Loucy (cell line): ENCODE results near the gene HIVEP1.
A peak's percentile ranks its signal among the peaks of the same experiment; 100 is the strongest.
"Not testable (repeated sequence)": the region's sequence is repeated elsewhere in the genome, so short reads cannot be mapped to it uniquely, and the experiment has no call there.

Source experiments
- H2AFZ ChIP-seq: fragments of 200-600 bp; sonication (generic); 2 replicates; pipeline ENCODE4 v1.6.0; 2016; ENCODE audit warnings: antibody characterized with exemption, mild to moderate bottlenecking, low read length, moderate library complexity
- H3F3A ChIP-seq: fragments of 200-600 bp; 2 replicates; pipeline ENCODE4 v1.6.0; 2016; ENCODE audit warnings: antibody characterized with exemption, low read depth, mild to moderate bottlenecking
- H3K27me3 ChIP-seq: fragments of 200-600 bp; sonication (generic); 2 replicates; pipeline ENCODE4 v1.6.1; 2014; ENCODE audit warnings: low read length, mild to moderate bottlenecking; ENCODE audit not compliant: insufficient read depth, poor library complexity, severe bottlenecking
- H3K36me3 ChIP-seq: fragments of 200-600 bp; sonication (generic); 2 replicates; pipeline ENCODE4 v1.6.1; 2016; ENCODE audit warnings: low read length; ENCODE audit not compliant: insufficient read depth
- H3K4me1 ChIP-seq: fragments of 200-600 bp; sonication (generic); 2 replicates; pipeline ENCODE4 v1.5.1; 2014; ENCODE audit warnings: low read length, mild to moderate bottlenecking; ENCODE audit not compliant: insufficient read depth, poor library complexity, severe bottlenecking
- H3K4me2 ChIP-seq: fragments of 200-600 bp; sonication (generic); 2 replicates; pipeline ENCODE4 v1.6.0; 2014; ENCODE audit warnings: antibody characterized with exemption, low read length, low read depth, mild to moderate bottlenecking; ENCODE audit not compliant: poor library complexity, severe bottlenecking
- H3K4me3 ChIP-seq: fragments of 200-600 bp; sonication (generic); 2 replicates; pipeline ENCODE4 v1.5.1; 2014; ENCODE audit warnings: low read length, mild to moderate bottlenecking, mixed read lengths; ENCODE audit not compliant: poor library complexity, severe bottlenecking
- H3K79me2 ChIP-seq: fragments of 200-600 bp; sonication (generic); 2 replicates; pipeline ENCODE4 v1.6.1; 2014; ENCODE audit warnings: low read length; ENCODE audit not compliant: insufficient read depth
- H3K9ac ChIP-seq: fragments of 200-600 bp; sonication (generic); 2 replicates; pipeline ENCODE4 v1.6.0; 2014; ENCODE audit warnings: mild to moderate bottlenecking, low read depth, low read length, moderate library complexity; ENCODE audit not compliant: poor library complexity, severe bottlenecking
- H3K9me2 ChIP-seq: fragments of 200-600 bp; sonication (generic); replicated peaks from 2 replicates; pipeline ENCODE4 v1.6.1; 2016; ENCODE audit warnings: low read depth, low read length, mixed read lengths
- H3K9me3 ChIP-seq: fragments of 200-600 bp; sonication (generic); 2 replicates; pipeline ENCODE4 v1.6.1; 2014; ENCODE audit warnings: mild to moderate bottlenecking, antibody characterized with exemption, low read length, low read depth; ENCODE audit not compliant: insufficient read depth
- H4K20me1 ChIP-seq: fragments of 200-600 bp; sonication (generic); 2 replicates; pipeline ENCODE4 v1.6.0; 2014; ENCODE audit warnings: antibody characterized with exemption, low read length, mild to moderate bottlenecking; ENCODE audit not compliant: insufficient read depth, poor library complexity, severe bottlenecking
- CTCF ChIP-seq: fragments of 200-600 bp; sonication (generic); conservative IDR thresholded peaks from 2 replicates; pipeline ENCODE4 v1.5.1; 2014; ENCODE audit warnings: mild to moderate bottlenecking, antibody characterized with exemption, low read length
- EZH2phosphoT487 ChIP-seq: fragments of 200-600 bp; IDR thresholded peaks from 2 replicates; pipeline ENCODE4 v1.6.1; 2018; ENCODE audit warnings: antibody characterized with exemption, mild to moderate bottlenecking, moderate library complexity, borderline replicate concordance

HIVEP1 gene

GRCh38 chr6:12152023-12152970 lies 140.2 kb downstream of the HIVEP1 start:
- Histone ChIP-seq H2AFZ (no peak overlapping the region), H3F3A (no peaks in the 10 kb centered on the region), H3K4me1 (no peaks in the 10 kb centered on the region), H3K9me3 (no peaks in the 10 kb centered on the region), H3K4me3 (no peak overlapping the region), H3K9me2 (no peaks in the 10 kb centered on the region), H3K79me2 (no peaks in the 10 kb centered on the region), H3K27me3 (no peaks in the 10 kb centered on the region), H3K9ac (no peak overlapping the region), H3K4me2 (no peak overlapping the region), H3K36me3 (no peaks in the 10 kb centered on the region), H4K20me1 (no peaks in the 10 kb centered on the region)
- TF ChIP-seq EZH2phosphoT487: no peak
- TF ChIP-seq CTCF: no peak

- not testable (repeated sequence) for H3K27me3 ChIP-seq, H4K20me1 ChIP-seq, H2AFZ ChIP-seq, H3K4me3 ChIP-seq, H3K79me2 ChIP-seq, H3K9me3 ChIP-seq, H3K36me3 ChIP-seq, H3K9me2 ChIP-seq, H3K9ac ChIP-seq, H3K4me1 ChIP-seq, H3K4me2 ChIP-seq, H3F3A ChIP-seq
Observed at GRCh38 chr6:12155769-12156168, 143.7 kb downstream of the HIVEP1 start.

- Histone ChIP-seq H4K20me1 (peaks cover 6% of the 10 kb centered on the region), H3K9me3 (no peaks in the 10 kb centered on the region), H2AFZ (no peak overlapping the region), H3K9ac (no peak overlapping the region), H3K27me3 (no peaks in the 10 kb centered on the region), H3F3A (no peaks in the 10 kb centered on the region), H3K4me1 (peaks cover 14% of the 10 kb centered on the region), H3K36me3 (peaks cover 16% of the 10 kb centered on the region; the same call in 1 of the 2 replicates), H3K4me2 (no peak overlapping the region), H3K4me3 (no peak overlapping the region), H3K79me2 (no peaks in the 10 kb centered on the region), H3K9me2 (no peaks in the 10 kb centered on the region)
- TF ChIP-seq EZH2phosphoT487 (no peak), CTCF (peak; percentile 40)
Observed at GRCh38 chr6:12158686-12159415, 146.7 kb downstream of the HIVEP1 start.
